Measurements from ENCODE around the gene CFAP20DC.

The CFAP20DC gene

GRCh38 chr3:58692484-58692883 lies 357.3 kb downstream of the CFAP20DC start:
- H3K4me1 ChIP-seq, result no peaks in the 10 kb centered on the region
- no peaks in the 10 kb centered on the region for H3K27me3 ChIP-seq
- no peak for DNase-seq
- no peak overlapping the region for H3K27ac ChIP-seq
- TF ChIP-seq CTCF (IDR thresholded peaks at IDR 0.05), result no peak
- intact Hi-C loops (cut with DNase I; ENCODE audit: low total_unique reads), result no loop called here
- H3K36me3 ChIP-seq, result no peaks in the 10 kb centered on the region
- H3K9me3 ChIP-seq, result no peaks in the 10 kb centered on the region
- H3K4me3 ChIP-seq, result no peak overlapping the region
